Measurements from ENCODE around the gene MYOCD. TPM values are rescaled to one million over a fixed set of nuclear protein-coding genes. Genes with fewer than 3 reads are reported as not detected.

MYOCD gene
- total and polyA plus RNA-seq, 4 donors, result 0.05 to 0.59 (median 0.23) TPM

DNA sequence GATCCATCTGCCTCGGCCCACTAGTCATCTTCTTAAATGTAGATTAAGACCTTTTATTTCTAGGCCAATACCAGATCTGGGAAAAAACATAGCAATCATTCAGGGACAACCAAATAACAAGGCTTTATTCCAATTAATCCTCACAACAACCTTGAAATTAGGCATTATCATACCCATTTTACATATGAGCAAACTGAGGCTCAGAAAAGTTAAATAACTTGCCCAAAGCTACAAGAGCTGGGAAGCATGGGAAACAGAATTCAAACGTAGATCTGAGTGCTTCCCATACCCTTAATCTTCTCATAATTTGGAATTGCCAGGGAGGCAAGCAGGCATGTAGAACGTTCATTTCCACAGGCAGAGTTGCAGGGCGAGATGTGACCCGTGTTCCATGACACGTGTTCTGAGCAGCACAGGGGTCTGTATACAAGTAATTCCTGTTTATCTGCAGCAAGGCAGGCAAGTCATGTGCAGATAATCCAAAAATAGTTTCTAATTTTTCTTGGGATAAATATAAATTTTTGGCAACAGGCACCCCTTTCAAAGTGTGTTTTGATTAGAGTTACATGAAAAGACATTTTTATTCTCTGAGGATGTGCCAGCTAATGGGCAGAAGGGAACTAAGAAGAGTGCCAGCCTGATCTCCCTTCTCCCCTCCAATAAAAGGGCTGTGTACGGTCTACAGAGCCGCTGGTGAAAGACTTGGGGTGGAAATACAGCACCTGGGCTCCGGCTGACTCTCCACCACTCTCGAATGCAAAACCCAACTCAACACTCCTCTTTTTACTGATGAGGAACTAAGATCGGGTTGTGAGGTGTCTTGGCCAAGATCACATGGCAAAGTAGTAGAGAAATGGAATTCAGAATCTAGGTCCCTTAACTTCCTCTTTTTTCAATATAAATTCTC, 27.7 kb upstream of the MYOCD start:
- H3K36me3 ChIP-seq (ENCODE audit: control insufficient read depth in 4 of 4, insufficient read depth in 3 of 4, low read depth in 1 of 4, low read length in 3 of 4), result no peaks in the 10 kb centered on the region
- H3K27me3 ChIP-seq (ENCODE audit: control insufficient read depth in 4 of 4, insufficient read depth in 4 of 4, low read length in 3 of 4), result peaks cover 0 to 8% (median 2%) of the 10 kb centered on the region in 4 donors
- H3K4me3 ChIP-seq (ENCODE audit: low read depth in 1 of 3, low read length in 3 of 3), result no peak overlapping the region
- WGBS, result 78% methylated on average over 11 of the region's 11 CpGs
- H3K9me3 ChIP-seq (ENCODE audit: control insufficient read depth in 4 of 4, low read length in 3 of 4), result no peaks in the 10 kb centered on the region
- no peak overlapping the region for H3K27ac ChIP-seq (ENCODE audit: low read depth in 1 of 2, low read length in 2 of 2)
- TF ChIP-seq FOXA2 (IDR thresholded peaks at IDR 0.05), result no peak
- TF ChIP-seq YY1 (IDR thresholded peaks at IDR 0.05), result no peak
- no peak for TF ChIP-seq JUND (IDR thresholded peaks at IDR 0.05)
- no peak for TF ChIP-seq RAD21 (IDR thresholded peaks at IDR 0.05)
- TF ChIP-seq EGR1 (IDR thresholded peaks at IDR 0.05; ENCODE audit: low read depth in 2 of 2), result no peak
- no peak for TF ChIP-seq HNF4A (conservative IDR thresholded peaks at IDR 0.05)
- TF ChIP-seq TAF1 (conservative IDR thresholded peaks at IDR 0.05), result no peak
- TF ChIP-seq, protein P1, sequence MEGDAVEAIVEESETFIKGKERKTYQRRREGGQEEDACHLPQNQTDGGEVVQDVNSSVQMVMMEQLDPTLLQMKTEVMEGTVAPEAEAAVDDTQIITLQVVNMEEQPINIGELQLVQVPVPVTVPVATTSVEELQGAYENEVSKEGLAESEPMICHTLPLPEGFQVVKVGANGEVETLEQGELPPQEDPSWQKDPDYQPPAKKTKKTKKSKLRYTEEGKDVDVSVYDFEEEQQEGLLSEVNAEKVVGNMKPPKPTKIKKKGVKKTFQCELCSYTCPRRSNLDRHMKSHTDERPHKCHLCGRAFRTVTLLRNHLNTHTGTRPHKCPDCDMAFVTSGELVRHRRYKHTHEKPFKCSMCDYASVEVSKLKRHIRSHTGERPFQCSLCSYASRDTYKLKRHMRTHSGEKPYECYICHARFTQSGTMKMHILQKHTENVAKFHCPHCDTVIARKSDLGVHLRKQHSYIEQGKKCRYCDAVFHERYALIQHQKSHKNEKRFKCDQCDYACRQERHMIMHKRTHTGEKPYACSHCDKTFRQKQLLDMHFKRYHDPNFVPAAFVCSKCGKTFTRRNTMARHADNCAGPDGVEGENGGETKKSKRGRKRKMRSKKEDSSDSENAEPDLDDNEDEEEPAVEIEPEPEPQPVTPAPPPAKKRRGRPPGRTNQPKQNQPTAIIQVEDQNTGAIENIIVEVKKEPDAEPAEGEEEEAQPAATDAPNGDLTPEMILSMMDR (IDR thresholded peaks at IDR 0.05; ENCODE audit: low read depth, low read length, missing input control), result no peak
- TF ChIP-seq RXRA (IDR thresholded peaks at IDR 0.05), result no peak
- TF ChIP-seq GABPA (IDR thresholded peaks at IDR 0.05 in 1 of 2, conservative IDR thresholded peaks at IDR 0.05 in 1 of 2), result no peak
- TF ChIP-seq HNF4G (IDR thresholded peaks at IDR 0.05), result no peak
- no peak for TF ChIP-seq SP1 (IDR thresholded peaks at IDR 0.05)
- TF ChIP-seq, protein P2, sequence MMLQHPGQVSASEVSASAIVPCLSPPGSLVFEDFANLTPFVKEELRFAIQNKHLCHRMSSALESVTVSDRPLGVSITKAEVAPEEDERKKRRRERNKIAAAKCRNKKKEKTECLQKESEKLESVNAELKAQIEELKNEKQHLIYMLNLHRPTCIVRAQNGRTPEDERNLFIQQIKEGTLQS (IDR thresholded peaks at IDR 0.05), result no peak
- TF ChIP-seq, protein P3, sequence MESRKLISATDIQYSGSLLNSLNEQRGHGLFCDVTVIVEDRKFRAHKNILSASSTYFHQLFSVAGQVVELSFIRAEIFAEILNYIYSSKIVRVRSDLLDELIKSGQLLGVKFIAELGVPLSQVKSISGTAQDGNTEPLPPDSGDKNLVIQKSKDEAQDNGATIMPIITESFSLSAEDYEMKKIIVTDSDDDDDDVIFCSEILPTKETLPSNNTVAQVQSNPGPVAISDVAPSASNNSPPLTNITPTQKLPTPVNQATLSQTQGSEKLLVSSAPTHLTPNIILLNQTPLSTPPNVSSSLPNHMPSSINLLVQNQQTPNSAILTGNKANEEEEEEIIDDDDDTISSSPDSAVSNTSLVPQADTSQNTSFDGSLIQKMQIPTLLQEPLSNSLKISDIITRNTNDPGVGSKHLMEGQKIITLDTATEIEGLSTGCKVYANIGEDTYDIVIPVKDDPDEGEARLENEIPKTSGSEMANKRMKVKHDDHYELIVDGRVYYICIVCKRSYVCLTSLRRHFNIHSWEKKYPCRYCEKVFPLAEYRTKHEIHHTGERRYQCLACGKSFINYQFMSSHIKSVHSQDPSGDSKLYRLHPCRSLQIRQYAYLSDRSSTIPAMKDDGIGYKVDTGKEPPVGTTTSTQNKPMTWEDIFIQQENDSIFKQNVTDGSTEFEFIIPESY (IDR thresholded peaks at IDR 0.05), result no peak
- no peak overlapping the region for H3K9ac ChIP-seq (ENCODE audit: low read depth in 1 of 2, low read length in 2 of 2)
- no peak for DNase-seq (ENCODE audit: low spot score)
- H3K4me1 ChIP-seq (ENCODE audit: control insufficient read depth in 4 of 4, insufficient read depth in 4 of 4, low read length in 3 of 4), result no peaks in the 10 kb centered on the region

DNA sequence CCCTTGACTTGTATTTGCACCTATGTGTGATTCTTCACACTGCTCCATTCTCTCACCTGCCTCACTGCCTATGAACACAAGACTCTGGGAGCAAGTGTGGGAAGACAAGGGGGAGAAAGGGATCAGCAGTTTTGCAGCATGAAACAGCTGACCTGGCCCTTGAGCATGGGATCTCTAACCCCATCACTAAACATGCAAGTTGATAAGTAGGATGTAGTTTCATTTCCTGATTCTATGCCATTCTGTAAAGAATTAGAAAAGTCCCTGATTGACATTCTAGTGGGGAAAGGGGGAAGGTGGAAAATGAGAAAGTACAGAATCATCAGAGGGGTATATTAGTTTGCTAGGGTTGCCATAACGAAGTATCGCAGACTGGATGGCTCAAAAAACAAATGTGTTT, 25.3 kb upstream of the MYOCD start:
- H3K4me1 ChIP-seq (ENCODE audit: control insufficient read depth in 4 of 4, insufficient read depth in 4 of 4, low read length in 3 of 4), result no peaks in the 10 kb centered on the region
- no peaks in the 10 kb centered on the region for H3K9me3 ChIP-seq (ENCODE audit: control insufficient read depth in 4 of 4, low read length in 3 of 4)
- H3K27ac ChIP-seq (ENCODE audit: low read depth in 1 of 2, low read length in 2 of 2), result no peak overlapping the region
- H3K4me3 ChIP-seq (ENCODE audit: low read depth in 1 of 3, low read length in 3 of 3), result no peak overlapping the region
- H3K36me3 ChIP-seq (ENCODE audit: control insufficient read depth in 4 of 4, insufficient read depth in 3 of 4, low read depth in 1 of 4, low read length in 3 of 4), result no peaks in the 10 kb centered on the region
- H3K9ac ChIP-seq (ENCODE audit: low read depth in 1 of 2, low read length in 2 of 2), result no peak overlapping the region
- WGBS, result 97% methylated on average over 2 of the region's 2 CpGs
- no peak for DNase-seq (ENCODE audit: low spot score)
- peaks cover 0 to 2% (median 0%) of the 10 kb centered on the region in 4 donors for H3K27me3 ChIP-seq (ENCODE audit: control insufficient read depth in 4 of 4, insufficient read depth in 4 of 4, low read length in 3 of 4)
- TF ChIP-seq YY1 (IDR thresholded peaks at IDR 0.05), result no peak
- no peak for TF ChIP-seq RAD21 (IDR thresholded peaks at IDR 0.05)
- TF ChIP-seq FOXA2 (IDR thresholded peaks at IDR 0.05), result no peak
- no peak for TF ChIP-seq NR2F2 (IDR thresholded peaks at IDR 0.05)
- TF ChIP-seq, protein P1 (IDR thresholded peaks at IDR 0.05; ENCODE audit: low read depth, low read length, missing input control), result no peak
- TF ChIP-seq, protein P4, sequence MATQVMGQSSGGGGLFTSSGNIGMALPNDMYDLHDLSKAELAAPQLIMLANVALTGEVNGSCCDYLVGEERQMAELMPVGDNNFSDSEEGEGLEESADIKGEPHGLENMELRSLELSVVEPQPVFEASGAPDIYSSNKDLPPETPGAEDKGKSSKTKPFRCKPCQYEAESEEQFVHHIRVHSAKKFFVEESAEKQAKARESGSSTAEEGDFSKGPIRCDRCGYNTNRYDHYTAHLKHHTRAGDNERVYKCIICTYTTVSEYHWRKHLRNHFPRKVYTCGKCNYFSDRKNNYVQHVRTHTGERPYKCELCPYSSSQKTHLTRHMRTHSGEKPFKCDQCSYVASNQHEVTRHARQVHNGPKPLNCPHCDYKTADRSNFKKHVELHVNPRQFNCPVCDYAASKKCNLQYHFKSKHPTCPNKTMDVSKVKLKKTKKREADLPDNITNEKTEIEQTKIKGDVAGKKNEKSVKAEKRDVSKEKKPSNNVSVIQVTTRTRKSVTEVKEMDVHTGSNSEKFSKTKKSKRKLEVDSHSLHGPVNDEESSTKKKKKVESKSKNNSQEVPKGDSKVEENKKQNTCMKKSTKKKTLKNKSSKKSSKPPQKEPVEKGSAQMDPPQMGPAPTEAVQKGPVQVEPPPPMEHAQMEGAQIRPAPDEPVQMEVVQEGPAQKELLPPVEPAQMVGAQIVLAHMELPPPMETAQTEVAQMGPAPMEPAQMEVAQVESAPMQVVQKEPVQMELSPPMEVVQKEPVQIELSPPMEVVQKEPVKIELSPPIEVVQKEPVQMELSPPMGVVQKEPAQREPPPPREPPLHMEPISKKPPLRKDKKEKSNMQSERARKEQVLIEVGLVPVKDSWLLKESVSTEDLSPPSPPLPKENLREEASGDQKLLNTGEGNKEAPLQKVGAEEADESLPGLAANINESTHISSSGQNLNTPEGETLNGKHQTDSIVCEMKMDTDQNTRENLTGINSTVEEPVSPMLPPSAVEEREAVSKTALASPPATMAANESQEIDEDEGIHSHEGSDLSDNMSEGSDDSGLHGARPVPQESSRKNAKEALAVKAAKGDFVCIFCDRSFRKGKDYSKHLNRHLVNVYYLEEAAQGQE (IDR thresholded peaks at IDR 0.05), result no peak
- TF ChIP-seq SP1 (IDR thresholded peaks at IDR 0.05), result no peak
- TF ChIP-seq, protein P5, sequence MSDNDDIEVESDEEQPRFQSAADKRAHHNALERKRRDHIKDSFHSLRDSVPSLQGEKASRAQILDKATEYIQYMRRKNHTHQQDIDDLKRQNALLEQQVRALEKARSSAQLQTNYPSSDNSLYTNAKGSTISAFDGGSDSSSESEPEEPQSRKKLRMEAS (IDR thresholded peaks at IDR 0.05), result no peak
- TF ChIP-seq EGR1 (IDR thresholded peaks at IDR 0.05; ENCODE audit: low read depth in 2 of 2), result no peak
- no peak for TF ChIP-seq RXRA (IDR thresholded peaks at IDR 0.05)
- TF ChIP-seq GABPA (IDR thresholded peaks at IDR 0.05 in 1 of 2, conservative IDR thresholded peaks at IDR 0.05 in 1 of 2), result no peak
- TF ChIP-seq HNF4G (IDR thresholded peaks at IDR 0.05), result no peak
- TF ChIP-seq, protein P2 (IDR thresholded peaks at IDR 0.05), result no peak
- TF ChIP-seq JUND (IDR thresholded peaks at IDR 0.05), result no peak
- TF ChIP-seq HNF4A (conservative IDR thresholded peaks at IDR 0.05), result no peak
- TF ChIP-seq TAF1 (conservative IDR thresholded peaks at IDR 0.05), result no peak
- TF ChIP-seq FOXA1 (IDR thresholded peaks at IDR 0.05), result no peak
